Activated T-cell treated with anti-CD3 and anti-CD28 coated beads, Interleukin-2, amount 50 U/mL, for 4 hours (primary cell): ENCODE measurements around the gene CRIM1. TPM values are rescaled to one million over a fixed set of nuclear protein-coding genes. Genes with fewer than 3 reads are reported as not detected.

Source experiments
- ATAC-seq, 2 donors: fragments of 200-7000 bp; cut with Tn5 transposase; one replicate each; pipeline ENCODE4 v1.10.0; 2021
- DNase-seq: peaks from one replicate; pipeline ENCODE4 v3.0.0-alpha.2; 2020
- H3K27me3 Mint-ChIP-seq: one replicate; pipeline ENCODE4 v1.8.0; 2021; ENCODE audit warnings: low read depth, mixed read lengths
- H3K36me3 Mint-ChIP-seq: one replicate; pipeline ENCODE4 v1.8.0; 2022; ENCODE audit warnings: mixed read lengths; ENCODE audit not compliant: insufficient read depth
- H3K4me1 Mint-ChIP-seq: one replicate; pipeline ENCODE4 v1.8.0; 2021; ENCODE audit warnings: low read depth, mixed read lengths
- H3K4me3 Mint-ChIP-seq: one replicate; pipeline ENCODE4 v1.8.0; 2021; ENCODE audit warnings: mild to moderate bottlenecking, moderate library complexity, mixed read lengths
- H3K9me3 Mint-ChIP-seq: one replicate; pipeline ENCODE4 v1.8.0; 2021; ENCODE audit warnings: mixed read lengths
- total RNA-seq, 3 donors: library from RNA; stranded (reverse); gene quantifications; one replicate each; pipeline ENCODE4 v1.2.1, GENCODE V29; 2021

The CRIM1 gene
- total RNA-seq, 3 donors from 2014 or later, result 17.9 to 23.8 (median 22.9) TPM

DNA sequence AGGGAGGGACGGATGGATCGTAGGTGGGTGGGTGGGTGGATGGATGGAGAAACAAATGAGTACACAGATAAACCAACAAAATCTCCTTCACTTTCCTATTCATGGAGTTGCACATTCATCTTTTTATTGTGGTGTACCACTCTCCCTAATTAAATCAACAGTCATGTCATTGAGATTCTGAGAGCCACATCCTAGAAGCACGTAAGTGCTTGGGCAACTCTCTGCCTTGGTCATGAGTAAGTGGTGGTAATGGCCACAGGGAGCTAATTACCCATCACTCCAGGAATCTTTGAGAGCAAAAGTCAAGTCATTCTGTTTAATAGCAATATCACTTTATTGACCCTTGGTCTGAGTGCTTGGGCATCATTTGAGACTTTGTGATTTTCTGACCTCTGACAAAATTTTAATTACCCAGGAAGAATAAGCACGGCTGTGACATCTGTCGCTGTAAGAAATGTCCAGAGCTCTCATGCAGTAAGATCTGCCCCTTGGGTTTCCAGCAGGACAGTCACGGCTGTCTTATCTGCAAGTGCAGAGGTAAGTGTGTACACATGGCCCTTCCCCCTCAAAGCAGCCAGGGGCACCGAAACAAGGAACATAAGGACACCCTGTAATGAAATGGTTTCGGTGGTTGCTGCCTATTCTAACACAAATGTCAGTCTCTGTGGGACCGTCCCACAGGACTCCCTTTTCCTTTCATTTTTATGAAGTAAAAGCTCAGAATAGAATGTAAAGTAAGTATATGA is 156.5 kb downstream of the CRIM1 start:
- no peak for DNase-seq
- no peak for ATAC-seq
- no peaks in the 10 kb centered on the region for H3K4me1 Mint-ChIP-seq
- no peaks in the 10 kb centered on the region for H3K9me3 Mint-ChIP-seq
- no peak overlapping the region for H3K4me3 Mint-ChIP-seq
- peaks cover 20% of the 10 kb centered on the region for H3K36me3 Mint-ChIP-seq
- H3K27me3 Mint-ChIP-seq, result no peaks in the 10 kb centered on the region

DNA sequence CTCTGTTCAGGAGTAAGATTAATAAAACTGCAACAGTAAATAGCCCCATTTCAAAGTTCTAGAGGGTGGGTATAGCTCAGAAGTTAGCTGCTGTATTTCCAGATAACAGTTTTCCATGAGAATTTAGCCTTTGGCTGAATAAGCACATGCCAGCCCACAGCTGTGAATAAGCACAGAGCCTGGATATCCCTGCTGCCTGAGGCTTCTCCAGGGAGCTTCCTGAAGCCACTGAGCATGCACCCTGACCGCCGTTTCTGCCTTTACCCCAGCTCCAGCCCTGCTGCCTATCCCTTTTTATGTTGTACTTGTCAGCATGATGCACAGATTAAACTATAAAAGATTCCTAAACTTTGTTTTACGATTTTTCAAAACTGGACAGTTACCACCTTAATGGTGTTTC is 157.1 kb downstream of the CRIM1 start:
- Mint-ChIP-seq H3K4me3 (no peak overlapping the region), H3K4me1 (no peaks in the 10 kb centered on the region), H3K27me3 (no peaks in the 10 kb centered on the region), H3K36me3 (peaks cover 22% of the 10 kb centered on the region), H3K9me3 (no peaks in the 10 kb centered on the region)
- ATAC-seq, result no peak
- no peak for DNase-seq

DNA sequence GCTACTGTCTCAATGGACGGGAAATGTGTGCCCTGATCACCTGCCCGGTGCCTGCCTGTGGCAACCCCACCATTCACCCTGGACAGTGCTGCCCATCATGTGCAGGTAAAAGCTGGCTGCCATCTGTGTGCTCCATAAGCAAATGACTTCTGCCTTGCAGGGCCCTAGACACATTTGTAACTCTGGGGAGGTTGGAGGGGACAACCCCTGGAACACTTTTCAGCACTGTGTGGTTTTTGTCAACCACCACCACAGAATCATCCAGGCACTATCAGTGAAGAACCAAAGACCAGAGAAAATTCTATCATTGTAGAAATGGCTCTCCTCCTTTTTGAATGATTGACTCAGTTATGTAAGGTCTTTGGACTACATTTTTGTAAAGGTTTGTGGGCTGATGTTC is 158.1 kb downstream of the CRIM1 start:
- DNase-seq (no peak), ATAC-seq (no peak)
- peaks cover 22% of the 10 kb centered on the region for H3K36me3 Mint-ChIP-seq
- H3K4me1 Mint-ChIP-seq, result no peaks in the 10 kb centered on the region
- H3K9me3 Mint-ChIP-seq, result no peaks in the 10 kb centered on the region
- H3K4me3 Mint-ChIP-seq, result no peak overlapping the region
- no peaks in the 10 kb centered on the region for H3K27me3 Mint-ChIP-seq

DNA sequence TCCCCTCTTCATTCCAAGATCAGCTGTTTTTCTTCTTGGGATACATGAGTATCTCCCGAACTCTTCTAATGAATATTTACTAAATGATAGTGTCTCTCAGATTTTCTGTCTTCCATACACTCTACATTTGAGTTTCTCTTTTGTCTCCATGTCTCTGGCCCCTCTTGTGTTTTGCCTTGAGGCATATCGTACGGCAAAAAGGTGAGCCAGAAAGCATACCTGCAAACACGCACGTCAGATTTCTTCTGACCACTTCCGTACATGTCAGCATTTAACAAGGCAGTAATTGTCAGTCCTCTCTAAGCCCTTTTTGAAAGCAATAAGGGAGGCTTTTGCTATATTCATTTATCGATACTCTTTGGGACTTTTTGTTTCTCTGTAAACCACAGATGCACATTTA is 160.0 kb downstream of the CRIM1 start:
- Mint-ChIP-seq H3K36me3 (peaks cover 30% of the 10 kb centered on the region), H3K9me3 (no peaks in the 10 kb centered on the region), H3K27me3 (no peaks in the 10 kb centered on the region), H3K4me1 (no peaks in the 10 kb centered on the region), H3K4me3 (no peak overlapping the region)
- ATAC-seq (no peak), DNase-seq (no peak)

DNA sequence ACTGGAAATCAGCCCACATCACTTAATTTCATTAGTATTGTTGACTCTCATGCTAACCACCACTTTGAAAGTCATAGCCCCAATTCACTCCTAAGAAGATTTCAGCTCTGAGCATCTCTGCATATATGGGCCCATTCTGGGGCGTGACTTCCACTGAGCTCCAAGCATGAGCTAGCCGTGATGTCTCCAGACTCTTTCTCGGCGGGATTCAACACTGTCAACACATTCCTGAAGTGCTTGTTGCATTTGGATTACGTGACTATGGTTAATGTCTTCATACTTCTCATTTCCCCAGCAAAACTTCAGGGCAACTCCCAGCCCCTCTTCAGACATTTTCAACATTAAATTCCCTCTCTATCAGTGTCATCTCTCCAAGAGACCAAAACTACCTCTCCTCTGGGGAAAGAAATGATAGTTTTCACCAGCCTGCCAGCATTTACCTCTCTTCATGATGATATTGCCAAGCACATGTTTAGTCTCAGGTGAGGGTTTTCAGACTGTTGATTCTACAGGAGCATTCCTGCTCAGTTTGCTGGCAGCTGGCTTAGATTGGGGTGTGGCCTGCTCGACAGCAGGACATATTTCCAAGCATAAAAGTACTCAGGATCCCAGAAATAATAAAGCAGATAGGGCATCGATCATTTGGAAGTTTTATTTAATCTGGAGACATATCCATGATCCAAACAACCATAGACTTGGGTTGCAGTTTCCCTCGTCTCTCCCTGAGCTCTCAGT is 160.7 kb downstream of the CRIM1 start:
- Mint-ChIP-seq H3K27me3 (no peaks in the 10 kb centered on the region), H3K4me3 (no peak overlapping the region), H3K4me1 (no peaks in the 10 kb centered on the region), H3K9me3 (no peaks in the 10 kb centered on the region), H3K36me3 (peaks cover 33% of the 10 kb centered on the region)
- ATAC-seq (no peak), DNase-seq (no peak)

DNA sequence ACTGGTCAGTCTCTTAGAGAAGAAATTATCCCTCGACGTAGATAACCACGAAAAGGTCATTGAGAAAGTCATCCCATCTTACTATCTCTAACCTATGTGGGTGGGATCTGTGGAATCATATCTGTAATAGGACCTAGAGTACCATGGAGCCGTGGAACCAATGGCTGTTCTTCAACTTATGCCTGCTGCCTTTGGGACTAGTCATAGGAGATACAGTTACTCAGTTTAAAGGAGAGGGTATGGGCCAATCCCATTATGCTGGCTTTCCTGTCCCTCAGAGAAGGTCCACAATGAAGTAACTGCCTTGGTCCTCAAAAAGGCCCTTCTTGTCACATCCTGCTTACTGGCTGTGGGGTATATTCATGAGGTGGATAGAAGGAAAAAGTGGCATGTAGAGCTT is 164.9 kb downstream of the CRIM1 start:
- H3K9me3 Mint-ChIP-seq, result no peaks in the 10 kb centered on the region

DNA sequence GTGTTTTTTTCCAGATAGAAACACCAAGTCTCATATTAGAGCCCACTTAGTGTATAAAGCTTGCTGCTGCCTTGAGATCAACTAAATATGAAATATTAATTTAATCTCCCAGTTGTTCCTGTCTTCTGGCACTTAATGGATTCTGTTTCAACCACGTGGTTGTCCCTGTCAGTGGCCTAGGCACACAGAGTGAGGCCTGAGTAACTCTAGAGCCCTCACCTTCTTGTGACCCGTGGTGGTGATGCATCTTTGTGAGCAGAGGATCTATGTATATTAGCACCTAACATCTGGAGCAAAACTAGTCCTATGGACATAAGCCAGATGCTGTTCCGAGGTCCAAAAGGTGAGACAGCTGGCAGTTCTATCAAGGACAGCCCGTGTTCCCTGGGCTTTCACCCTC is 167.6 kb downstream of the CRIM1 start:
- DNase-seq (no peak), ATAC-seq (no peak)
- Mint-ChIP-seq H3K9me3 (no peaks in the 10 kb centered on the region), H3K36me3 (peaks cover 27% of the 10 kb centered on the region), H3K27me3 (no peaks in the 10 kb centered on the region), H3K4me1 (no peaks in the 10 kb centered on the region), H3K4me3 (no peak overlapping the region)

More for the DNA sequence above, 164.9 kb downstream of the CRIM1 start:
- ATAC-seq, result no peak
- Mint-ChIP-seq H3K36me3 (peaks cover 38% of the 10 kb centered on the region), H3K4me3 (no peak overlapping the region), H3K4me1 (no peaks in the 10 kb centered on the region), H3K27me3 (no peaks in the 10 kb centered on the region)
- no peak for DNase-seq

DNA sequence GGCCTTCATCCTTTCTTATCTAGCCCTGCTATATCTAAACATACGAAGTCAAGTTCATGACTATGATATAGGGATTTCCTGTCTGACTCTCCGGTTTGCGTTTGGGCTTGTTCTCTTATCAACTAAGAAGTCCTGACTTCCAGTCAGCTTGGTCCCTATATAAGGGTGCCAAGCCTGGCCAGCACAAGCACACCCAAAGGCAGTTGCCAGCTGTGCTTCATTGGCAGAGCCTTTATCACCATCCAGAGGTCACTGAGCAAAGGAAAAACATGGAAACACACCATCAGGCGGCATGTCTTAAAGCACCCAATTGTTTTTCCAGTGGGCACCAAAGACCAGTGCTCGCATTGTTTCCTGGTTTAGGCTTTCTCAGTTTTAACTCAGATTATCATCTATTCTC is 169.7 kb downstream of the CRIM1 start:
- Mint-ChIP-seq H3K27me3 (no peaks in the 10 kb centered on the region), H3K4me3 (no peak overlapping the region), H3K36me3 (peaks cover 21% of the 10 kb centered on the region), H3K9me3 (no peaks in the 10 kb centered on the region), H3K4me1 (no peaks in the 10 kb centered on the region)
- DNase-seq (no peak), ATAC-seq (no peak)

DNA sequence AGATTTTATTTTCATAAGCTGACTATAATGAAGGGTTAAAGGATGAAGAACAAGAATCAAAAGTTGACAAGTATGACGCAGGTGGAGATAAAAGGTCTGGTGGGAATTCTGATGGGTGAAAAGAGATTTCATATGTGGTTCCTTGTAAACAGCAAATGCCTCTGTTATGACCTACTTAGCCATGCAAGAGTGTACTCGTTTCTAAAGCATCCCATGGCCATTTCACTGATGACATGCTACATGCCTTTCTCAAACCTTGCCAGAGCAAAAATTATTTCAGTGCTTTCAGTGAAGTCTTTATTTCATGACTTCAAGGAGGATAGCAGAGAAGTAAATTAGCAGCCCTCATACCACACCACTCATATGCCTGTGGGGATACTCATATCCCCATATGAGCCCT is 170.6 kb downstream of the CRIM1 start:
- ATAC-seq, result no peak
- Mint-ChIP-seq H3K9me3 (no peaks in the 10 kb centered on the region), H3K36me3 (peaks cover 20% of the 10 kb centered on the region), H3K4me1 (no peaks in the 10 kb centered on the region), H3K4me3 (no peak overlapping the region), H3K27me3 (no peaks in the 10 kb centered on the region)
- DNase-seq, result no peak

DNA sequence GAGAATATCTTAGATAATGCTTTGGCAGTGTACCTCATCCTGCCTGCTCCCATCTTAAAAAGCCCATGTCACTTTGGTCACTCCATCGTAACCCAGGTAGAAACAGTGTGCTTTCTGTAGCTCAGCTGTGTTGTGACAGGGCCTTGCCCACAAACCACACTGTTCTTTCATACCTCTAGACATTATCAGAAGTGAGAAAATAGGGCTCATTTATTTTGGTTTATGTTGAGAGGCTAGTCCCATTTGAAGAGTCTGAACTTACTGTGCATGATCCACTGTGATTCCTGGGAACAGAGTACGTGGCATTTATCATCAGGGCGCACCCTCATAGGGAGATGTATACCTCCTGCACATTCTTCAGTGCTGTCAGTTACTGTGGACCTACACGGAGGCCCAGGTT is 172.7 kb downstream of the CRIM1 start:
- Mint-ChIP-seq H3K27me3 (no peaks in the 10 kb centered on the region), H3K4me3 (no peak overlapping the region), H3K9me3 (no peaks in the 10 kb centered on the region), H3K36me3 (peaks cover 16% of the 10 kb centered on the region), H3K4me1 (no peaks in the 10 kb centered on the region)
- DNase-seq, result no peak
- ATAC-seq, result no peak

DNA sequence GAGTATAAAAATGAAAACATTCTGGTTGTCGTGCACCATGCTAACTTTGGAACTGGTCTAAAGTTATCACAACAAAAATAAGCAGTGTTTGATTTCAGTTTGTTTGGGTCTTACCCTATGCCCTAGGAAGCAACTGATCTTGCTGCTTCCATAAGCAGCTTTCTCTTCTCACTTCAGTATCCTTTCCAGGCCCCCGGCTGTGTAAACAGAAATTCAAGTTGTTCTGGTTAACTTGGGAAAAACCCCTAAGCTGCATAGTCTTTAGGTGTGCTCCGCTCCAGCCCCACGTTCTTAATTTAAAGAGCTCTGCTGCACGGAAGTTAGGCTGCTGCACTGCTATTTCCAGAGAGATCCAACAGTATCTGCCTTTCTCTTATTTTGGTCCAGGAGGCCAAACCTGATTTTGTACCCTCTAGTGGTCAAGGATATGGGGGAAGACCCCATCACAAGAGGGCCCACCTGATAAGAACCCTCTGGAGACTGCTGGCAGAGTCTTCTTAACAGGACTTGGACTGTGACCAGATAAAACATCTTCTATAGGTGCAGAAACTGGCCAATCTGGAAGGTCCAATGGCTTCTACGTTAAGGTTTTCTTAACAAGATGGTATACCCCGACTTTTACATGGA is 173.3 kb downstream of the CRIM1 start:
- ATAC-seq, result no peak
- no peaks in the 10 kb centered on the region for H3K9me3 Mint-ChIP-seq
- DNase-seq, result no peak
- no peak overlapping the region for H3K4me3 Mint-ChIP-seq
- no peaks in the 10 kb centered on the region for H3K27me3 Mint-ChIP-seq
- no peaks in the 10 kb centered on the region for H3K4me1 Mint-ChIP-seq
- peaks cover 16% of the 10 kb centered on the region for H3K36me3 Mint-ChIP-seq

DNA sequence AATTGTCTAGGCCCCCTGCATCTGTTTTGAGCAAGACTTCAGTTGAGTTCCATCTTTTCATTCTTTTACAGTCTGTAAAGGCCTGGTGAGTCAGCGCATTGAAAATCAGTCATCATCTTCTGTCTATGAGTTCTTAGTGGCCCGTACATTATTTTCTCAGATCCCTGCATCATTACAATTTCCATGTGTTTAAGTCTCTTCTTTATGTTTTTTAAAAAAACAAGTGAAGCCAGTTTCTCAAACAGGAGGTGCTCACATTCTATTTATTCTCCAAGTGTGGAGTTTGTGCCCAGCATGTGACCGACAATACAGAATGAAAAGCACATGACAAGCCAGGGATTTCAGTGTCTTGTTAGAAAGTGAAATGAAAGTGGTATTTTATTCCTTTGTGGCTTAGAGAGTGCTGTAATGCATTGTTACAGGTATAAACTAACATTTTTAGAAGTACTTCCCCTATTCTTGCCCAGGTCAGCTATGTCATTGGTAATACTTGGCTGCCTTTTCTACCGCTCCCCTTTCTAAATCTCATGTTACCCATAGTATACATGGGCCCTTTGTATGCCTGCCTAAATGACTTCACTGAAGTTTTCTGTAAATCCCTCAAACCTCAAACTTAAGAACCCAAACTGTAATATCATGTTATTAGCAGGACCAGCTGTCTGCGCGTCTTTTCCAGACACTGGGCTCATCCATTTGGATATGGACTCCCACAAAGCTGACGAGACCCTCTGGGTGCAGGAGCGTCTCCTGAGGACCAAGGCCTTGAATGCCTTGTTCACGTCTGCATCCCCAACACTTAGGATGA is 174.8 kb downstream of the CRIM1 start:
- no peak for DNase-seq
- Mint-ChIP-seq H3K27me3 (no peaks in the 10 kb centered on the region), H3K4me3 (no peak overlapping the region), H3K9me3 (no peaks in the 10 kb centered on the region), H3K4me1 (no peaks in the 10 kb centered on the region), H3K36me3 (peaks cover 9% of the 10 kb centered on the region)
- ATAC-seq, result no peak

DNA sequence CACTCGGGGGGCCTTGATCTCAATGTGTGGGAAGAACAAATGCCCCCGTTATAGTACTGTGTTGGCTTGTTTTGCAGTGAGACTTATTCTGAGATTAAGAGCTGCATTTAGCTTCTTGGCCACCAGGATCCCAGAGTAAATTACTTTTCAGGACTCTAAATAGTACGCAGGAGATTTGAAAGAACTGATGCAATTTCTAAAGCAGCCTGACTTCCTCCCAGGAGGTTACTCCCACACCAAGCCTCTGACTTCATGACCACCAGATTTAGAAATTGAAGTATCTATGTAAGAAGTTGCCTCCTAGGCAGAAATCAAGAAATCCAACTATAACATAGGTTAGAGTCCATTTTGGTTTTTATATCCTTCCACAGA is 175.4 kb downstream of the CRIM1 start:
- Mint-ChIP-seq H3K36me3 (peaks cover 6% of the 10 kb centered on the region), H3K27me3 (no peaks in the 10 kb centered on the region), H3K4me1 (no peaks in the 10 kb centered on the region), H3K9me3 (no peaks in the 10 kb centered on the region), H3K4me3 (no peak overlapping the region)
- ATAC-seq (no peak), DNase-seq (no peak)

DNA sequence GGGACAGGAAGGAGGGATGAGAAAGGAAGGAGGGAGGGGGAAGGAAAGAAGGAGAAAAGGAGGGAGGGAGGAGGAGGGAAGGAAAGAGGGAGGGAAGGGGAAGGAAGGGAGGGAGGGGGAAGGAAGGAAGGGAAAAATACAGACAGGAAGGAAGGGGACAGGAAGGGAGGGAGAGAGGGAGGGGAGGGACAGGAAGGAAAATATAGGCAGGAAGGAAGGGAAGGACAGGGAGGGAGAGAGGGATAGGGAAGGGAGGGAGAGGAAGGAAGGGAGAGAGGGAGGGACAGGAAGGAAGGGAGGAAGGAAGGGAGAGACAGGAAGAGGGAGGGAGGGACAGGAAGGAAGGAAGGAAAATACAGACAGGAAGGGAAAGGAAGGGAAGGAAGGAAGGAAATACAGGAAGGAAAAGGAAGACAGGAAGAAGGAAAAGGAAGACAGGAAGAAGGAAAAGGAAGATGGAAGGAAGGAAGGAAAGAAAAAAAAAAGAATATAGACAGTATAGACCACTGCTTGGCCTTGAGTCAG is 178.8 kb downstream of the CRIM1 start:
- DNase-seq, result no peak
- H3K36me3 Mint-ChIP-seq, result peaks cover 4% of the 10 kb centered on the region
- H3K9me3 Mint-ChIP-seq, result no peaks in the 10 kb centered on the region
- H3K27me3 Mint-ChIP-seq, result no peaks in the 10 kb centered on the region
- no peak for ATAC-seq
- H3K4me1 Mint-ChIP-seq, result no peaks in the 10 kb centered on the region
- no peak overlapping the region for H3K4me3 Mint-ChIP-seq
